GM04504 (cell line): Measurements from ENCODE around the gene ZNF177.

Source experiments
- DNase-seq: peaks from one replicate; pipeline ENCODE4 v3.0.0-alpha.2; 2012; ENCODE audit warnings: low read depth

ZNF177 gene

DNA sequence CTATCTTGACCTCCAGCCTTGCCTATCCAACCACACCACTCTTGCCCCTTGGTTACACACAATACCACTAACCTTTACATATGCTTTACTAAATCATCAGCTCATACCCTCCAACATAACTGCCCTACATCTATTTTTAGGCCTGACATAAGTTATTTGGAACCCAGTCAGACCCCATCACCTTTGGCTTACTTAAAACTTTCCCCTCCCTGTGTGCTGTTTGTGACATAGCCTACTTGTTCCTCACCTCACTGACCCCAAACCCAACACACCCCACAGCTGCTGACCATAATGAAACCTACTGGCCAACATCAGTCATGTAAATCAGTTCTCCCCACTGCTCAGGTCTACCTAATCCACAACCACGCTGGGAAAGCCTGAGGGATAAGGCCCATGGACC lies 67.6 kb downstream of the ZNF177 start:
- no peak for DNase-seq

DNA sequence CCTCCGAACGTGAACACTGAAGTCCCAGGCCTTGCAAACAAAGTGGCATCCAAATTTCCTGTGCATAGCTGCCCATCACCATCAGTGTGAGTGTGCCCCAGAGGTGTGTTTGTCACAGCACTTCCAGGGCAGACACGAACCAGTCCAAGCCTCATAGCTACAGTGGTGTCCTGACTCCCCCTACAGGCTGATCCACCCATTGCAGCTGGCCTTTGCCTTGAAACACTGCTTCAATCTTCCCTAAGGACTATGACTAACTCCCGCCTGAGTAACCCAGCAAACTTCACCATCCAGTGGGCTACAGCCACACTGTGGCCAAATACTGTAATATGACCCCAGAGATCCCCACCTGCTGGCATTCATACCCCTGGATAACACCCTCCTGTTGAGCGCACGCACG lies 68.7 kb downstream of the ZNF177 start:
- DNase-seq: no peak
